ENCODE results near the gene BCS1L. TPM values are rescaled to one million over a fixed set of nuclear protein-coding genes. Genes with fewer than 3 reads are reported as not detected.
A peak's percentile ranks its signal among the peaks of the same experiment; 100 is the strongest.

BCS1L gene
- total and polyA plus RNA-seq, 2 of the 13 experiments (the other 11 are each of a cell fraction or from before 2014, with no cell fraction given), result 48.9 to 76.0 TPM

DNA sequence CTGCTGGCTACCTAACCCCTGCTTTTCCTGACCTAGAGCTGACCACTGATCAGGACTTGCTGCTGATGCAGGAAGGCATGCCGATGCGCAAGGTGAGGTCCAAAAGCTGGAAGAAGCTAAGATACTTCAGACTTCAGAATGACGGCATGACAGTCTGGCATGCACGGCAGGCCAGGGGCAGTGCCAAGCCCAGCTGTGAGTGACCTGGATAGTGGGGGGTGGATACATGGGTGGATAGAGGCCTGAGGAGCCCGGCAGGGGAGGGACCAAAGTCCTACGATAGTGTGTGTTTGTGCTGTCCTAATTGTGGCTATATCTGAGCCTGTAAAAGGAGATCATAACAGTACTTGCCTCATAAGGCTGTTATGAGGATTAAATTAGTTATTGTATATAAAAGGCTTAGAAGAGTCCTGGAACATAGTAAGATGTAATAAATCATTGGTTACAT, 43.6 kb upstream of the BCS1L start (continued):
- TF ChIP-seq DR1 (CRISPR knock-in tag; IDR thresholded peaks at IDR 0.05), result no peak
- no peak for TF ChIP-seq ZNF780A (CRISPR knock-in tag; IDR thresholded peaks at IDR 0.05)
- no peak for TF ChIP-seq ZNF562 (CRISPR knock-in tag; IDR thresholded peaks at IDR 0.05; ENCODE audit: borderline replicate concordance)
- no peak for TF ChIP-seq MTF2 (CRISPR knock-in tag; IDR thresholded peaks at IDR 0.05; ENCODE audit: borderline replicate concordance)
- TF ChIP-seq, protein P1, sequence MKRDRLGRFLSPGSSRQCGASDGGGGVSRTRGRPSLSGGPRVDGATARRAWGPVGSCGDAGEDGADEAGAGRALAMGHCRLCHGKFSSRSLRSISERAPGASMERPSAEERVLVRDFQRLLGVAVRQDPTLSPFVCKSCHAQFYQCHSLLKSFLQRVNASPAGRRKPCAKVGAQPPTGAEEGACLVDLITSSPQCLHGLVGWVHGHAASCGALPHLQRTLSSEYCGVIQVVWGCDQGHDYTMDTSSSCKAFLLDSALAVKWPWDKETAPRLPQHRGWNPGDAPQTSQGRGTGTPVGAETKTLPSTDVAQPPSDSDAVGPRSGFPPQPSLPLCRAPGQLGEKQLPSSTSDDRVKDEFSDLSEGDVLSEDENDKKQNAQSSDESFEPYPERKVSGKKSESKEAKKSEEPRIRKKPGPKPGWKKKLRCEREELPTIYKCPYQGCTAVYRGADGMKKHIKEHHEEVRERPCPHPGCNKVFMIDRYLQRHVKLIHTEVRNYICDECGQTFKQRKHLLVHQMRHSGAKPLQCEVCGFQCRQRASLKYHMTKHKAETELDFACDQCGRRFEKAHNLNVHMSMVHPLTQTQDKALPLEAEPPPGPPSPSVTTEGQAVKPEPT (CRISPR knock-in tag; IDR thresholded peaks at IDR 0.05; ENCODE audit: low read depth), result no peak
- TF ChIP-seq, protein P2, sequence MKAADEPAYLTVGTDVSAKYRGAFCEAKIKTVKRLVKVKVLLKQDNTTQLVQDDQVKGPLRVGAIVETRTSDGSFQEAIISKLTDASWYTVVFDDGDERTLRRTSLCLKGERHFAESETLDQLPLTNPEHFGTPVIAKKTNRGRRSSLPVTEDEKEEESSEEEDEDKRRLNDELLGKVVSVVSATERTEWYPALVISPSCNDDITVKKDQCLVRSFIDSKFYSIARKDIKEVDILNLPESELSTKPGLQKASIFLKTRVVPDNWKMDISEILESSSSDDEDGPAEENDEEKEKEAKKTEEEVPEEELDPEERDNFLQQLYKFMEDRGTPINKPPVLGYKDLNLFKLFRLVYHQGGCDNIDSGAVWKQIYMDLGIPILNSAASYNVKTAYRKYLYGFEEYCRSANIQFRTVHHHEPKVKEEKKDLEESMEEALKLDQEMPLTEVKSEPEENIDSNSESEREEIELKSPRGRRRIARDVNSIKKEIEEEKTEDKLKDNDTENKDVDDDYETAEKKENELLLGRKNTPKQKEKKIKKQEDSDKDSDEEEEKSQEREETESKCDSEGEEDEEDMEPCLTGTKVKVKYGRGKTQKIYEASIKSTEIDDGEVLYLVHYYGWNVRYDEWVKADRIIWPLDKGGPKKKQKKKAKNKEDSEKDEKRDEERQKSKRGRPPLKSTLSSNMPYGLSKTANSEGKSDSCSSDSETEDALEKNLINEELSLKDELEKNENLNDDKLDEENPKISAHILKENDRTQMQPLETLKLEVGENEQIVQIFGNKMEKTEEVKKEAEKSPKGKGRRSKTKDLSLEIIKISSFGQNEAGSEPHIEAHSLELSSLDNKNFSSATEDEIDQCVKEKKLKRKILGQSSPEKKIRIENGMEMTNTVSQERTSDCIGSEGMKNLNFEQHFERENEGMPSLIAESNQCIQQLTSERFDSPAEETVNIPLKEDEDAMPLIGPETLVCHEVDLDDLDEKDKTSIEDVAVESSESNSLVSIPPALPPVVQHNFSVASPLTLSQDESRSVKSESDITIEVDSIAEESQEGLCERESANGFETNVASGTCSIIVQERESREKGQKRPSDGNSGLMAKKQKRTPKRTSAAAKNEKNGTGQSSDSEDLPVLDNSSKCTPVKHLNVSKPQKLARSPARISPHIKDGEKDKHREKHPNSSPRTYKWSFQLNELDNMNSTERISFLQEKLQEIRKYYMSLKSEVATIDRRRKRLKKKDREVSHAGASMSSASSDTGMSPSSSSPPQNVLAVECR (CRISPR knock-in tag; IDR thresholded peaks at IDR 0.05; ENCODE audit: borderline replicate concordance), result peak; percentile 33; the same call in 1 of the 2 replicates
- 0 out of 2 replicates have a peak, but pooled peaks have one; percentile 52 for TF ChIP-seq HDAC1 (CRISPR knock-in tag; IDR thresholded peaks at IDR 0.05)
- no peak for TF ChIP-seq ZNF33A (CRISPR knock-in tag; IDR thresholded peaks at IDR 0.05; ENCODE audit: borderline replicate concordance)
- TF ChIP-seq, protein P3, sequence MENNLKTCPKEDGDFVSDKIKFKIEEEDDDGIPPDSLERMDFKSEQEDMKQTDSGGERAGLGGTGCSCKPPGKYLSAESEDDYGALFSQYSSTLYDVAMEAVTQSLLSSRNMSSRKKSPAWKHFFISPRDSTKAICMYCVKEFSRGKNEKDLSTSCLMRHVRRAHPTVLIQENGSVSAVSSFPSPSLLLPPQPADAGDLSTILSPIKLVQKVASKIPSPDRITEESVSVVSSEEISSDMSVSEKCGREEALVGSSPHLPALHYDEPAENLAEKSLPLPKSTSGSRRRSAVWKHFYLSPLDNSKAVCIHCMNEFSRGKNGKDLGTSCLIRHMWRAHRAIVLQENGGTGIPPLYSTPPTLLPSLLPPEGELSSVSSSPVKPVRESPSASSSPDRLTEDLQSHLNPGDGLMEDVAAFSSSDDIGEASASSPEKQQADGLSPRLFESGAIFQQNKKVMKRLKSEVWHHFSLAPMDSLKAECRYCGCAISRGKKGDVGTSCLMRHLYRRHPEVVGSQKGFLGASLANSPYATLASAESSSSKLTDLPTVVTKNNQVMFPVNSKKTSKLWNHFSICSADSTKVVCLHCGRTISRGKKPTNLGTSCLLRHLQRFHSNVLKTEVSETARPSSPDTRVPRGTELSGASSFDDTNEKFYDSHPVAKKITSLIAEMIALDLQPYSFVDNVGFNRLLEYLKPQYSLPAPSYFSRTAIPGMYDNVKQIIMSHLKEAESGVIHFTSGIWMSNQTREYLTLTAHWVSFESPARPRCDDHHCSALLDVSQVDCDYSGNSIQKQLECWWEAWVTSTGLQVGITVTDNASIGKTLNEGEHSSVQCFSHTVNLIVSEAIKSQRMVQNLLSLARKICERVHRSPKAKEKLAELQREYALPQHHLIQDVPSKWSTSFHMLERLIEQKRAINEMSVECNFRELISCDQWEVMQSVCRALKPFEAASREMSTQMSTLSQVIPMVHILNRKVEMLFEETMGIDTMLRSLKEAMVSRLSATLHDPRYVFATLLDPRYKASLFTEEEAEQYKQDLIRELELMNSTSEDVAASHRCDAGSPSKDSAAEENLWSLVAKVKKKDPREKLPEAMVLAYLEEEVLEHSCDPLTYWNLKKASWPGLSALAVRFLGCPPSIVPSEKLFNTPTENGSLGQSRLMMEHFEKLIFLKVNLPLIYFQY (CRISPR knock-in tag; IDR thresholded peaks at IDR 0.05; ENCODE audit: borderline replicate concordance), result no peak
- no peak for TF ChIP-seq RBM39 (IDR thresholded peaks at IDR 0.05; ENCODE audit: low read depth, low read length, poor library complexity, severe bottlenecking)
- TF ChIP-seq, protein P4, sequence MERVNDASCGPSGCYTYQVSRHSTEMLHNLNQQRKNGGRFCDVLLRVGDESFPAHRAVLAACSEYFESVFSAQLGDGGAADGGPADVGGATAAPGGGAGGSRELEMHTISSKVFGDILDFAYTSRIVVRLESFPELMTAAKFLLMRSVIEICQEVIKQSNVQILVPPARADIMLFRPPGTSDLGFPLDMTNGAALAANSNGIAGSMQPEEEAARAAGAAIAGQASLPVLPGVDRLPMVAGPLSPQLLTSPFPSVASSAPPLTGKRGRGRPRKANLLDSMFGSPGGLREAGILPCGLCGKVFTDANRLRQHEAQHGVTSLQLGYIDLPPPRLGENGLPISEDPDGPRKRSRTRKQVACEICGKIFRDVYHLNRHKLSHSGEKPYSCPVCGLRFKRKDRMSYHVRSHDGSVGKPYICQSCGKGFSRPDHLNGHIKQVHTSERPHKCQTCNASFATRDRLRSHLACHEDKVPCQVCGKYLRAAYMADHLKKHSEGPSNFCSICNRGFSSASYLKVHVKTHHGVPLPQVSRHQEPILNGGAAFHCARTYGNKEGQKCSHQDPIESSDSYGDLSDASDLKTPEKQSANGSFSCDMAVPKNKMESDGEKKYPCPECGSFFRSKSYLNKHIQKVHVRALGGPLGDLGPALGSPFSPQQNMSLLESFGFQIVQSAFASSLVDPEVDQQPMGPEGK (CRISPR knock-in tag; IDR thresholded peaks at IDR 0.05), result no peak
- TF ChIP-seq HOXD1 (CRISPR knock-in tag; IDR thresholded peaks at IDR 0.05), result no peak
- TF ChIP-seq SIN3A (IDR thresholded peaks at IDR 0.05; ENCODE audit: borderline replicate concordance, low read depth, low read length), result no peak
- TF ChIP-seq ZNF670 (CRISPR knock-in tag; IDR thresholded peaks at IDR 0.05; ENCODE audit: borderline replicate concordance), result no peak

Data from HepG2 (cell line).